PFSK-1 (cell line): Measurements from ENCODE around the gene COMMD6.

Source experiments
- POLR2AphosphoS5 ChIP-seq: IDR thresholded peaks from 2 replicates; pipeline ENCODE4 v1.6.1; 2012; ENCODE audit warnings: low read depth, mild to moderate bottlenecking, control low read depth, low read length, moderate library complexity
- TAF1 ChIP-seq: IDR thresholded peaks from 2 replicates; pipeline ENCODE4 v1.6.1; 2012; ENCODE audit warnings: low read length, control low read depth, borderline replicate concordance; ENCODE audit not compliant: insufficient read depth

DNA sequence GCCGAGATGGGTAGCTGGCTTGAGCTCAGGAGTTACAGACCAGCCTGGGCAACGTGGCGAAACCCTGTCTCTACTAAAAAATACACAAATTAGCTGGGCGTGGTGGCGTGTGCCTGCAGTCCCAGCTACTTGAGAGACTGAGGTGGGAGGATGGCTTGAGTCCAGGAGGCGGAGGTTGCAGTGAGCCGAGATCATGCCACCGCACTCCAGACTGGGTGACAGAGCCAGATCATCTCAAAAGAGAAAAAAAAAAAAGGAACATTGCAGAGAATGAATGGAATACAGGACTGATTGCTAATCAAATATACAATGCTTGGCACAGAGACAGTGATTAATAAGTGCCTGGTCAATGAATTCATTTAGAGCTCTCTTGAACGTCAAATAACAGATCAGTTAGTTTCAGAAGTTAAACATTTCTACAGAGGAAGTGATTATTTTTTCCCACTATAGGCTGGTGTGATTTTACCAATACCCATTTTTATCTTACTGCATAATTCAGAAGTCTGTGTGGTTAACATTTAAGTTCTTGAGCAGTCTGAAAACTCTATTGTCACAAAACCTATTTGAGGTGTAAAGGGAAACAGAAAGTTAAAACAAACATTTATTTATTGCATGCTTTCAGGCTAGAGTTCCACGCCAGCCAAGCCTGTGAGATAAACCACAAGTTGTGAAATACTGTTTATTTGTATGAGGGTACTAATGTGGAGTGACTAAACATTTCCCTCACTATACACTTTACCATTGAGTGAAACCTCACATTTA lies 48.0 kb downstream of the COMMD6 start:
- TF ChIP-seq POLR2AphosphoS5 = no peak
- no peak for TF ChIP-seq TAF1
